Skeletal muscle tissue (tissue), 4 donors: Measurements from ENCODE around the gene CCDC39. TPM values are rescaled to one million over a fixed set of nuclear protein-coding genes. Genes with fewer than 3 reads are reported as not detected.
"Not testable (repeated sequence)": the region's sequence is repeated elsewhere in the genome, so short reads cannot be mapped to it uniquely, and the experiment has no call there.

Experiments used
- H3K27ac ChIP-seq: one replicate; pipeline ENCODE4 v1.7.0; 2013; ENCODE audit warnings: mild to moderate bottlenecking, low read depth, low read length, inconsistent platforms
- H3K27me3 ChIP-seq, 3 donors: one replicate each; pipeline ENCODE4 v1.7.0; 2013; ENCODE audit warnings: low read length in 3 of 3; ENCODE audit not compliant: control insufficient read depth in 3 of 3, insufficient read depth in 3 of 3
- H3K36me3 ChIP-seq, 3 donors: one replicate each; pipeline ENCODE4 v1.7.0; 2013; ENCODE audit warnings: low read length in 3 of 3; ENCODE audit not compliant: control insufficient read depth in 3 of 3, insufficient read depth in 3 of 3
- H3K4me1 ChIP-seq, 3 donors: one replicate each; pipeline ENCODE4 v1.7.0; 2013; ENCODE audit warnings: low read length in 3 of 3, mild to moderate bottlenecking in 3 of 3; ENCODE audit not compliant: control insufficient read depth in 3 of 3, insufficient read depth in 3 of 3
- H3K4me3 ChIP-seq, 3 donors: one replicate each; pipeline ENCODE4 v1.7.0; 2013; ENCODE audit warnings: low read length in 3 of 3
- H3K9ac ChIP-seq, 3 donors: one replicate each; pipeline ENCODE4 v1.7.0; 2013; ENCODE audit warnings: low read length in 3 of 3, mild to moderate bottlenecking in 3 of 3, moderate library complexity in 2 of 3, low read depth in 1 of 3
- H3K9me3 ChIP-seq, 3 donors: one replicate each; pipeline ENCODE4 v1.7.0; 2013; ENCODE audit warnings: low read length in 3 of 3; ENCODE audit not compliant: control insufficient read depth in 3 of 3
- total RNA-seq: library from RNA; depleted of rRNA; stranded (reverse); fragments of >200 nt; gene quantifications from one replicate; pipeline ENCODE4 v1.2.3, GENCODE V29; 2014
- donor health status: Osteomylitis.

The CCDC39 gene
- total RNA-seq, 1 donor from 2014 or later, result not detected

DNA sequence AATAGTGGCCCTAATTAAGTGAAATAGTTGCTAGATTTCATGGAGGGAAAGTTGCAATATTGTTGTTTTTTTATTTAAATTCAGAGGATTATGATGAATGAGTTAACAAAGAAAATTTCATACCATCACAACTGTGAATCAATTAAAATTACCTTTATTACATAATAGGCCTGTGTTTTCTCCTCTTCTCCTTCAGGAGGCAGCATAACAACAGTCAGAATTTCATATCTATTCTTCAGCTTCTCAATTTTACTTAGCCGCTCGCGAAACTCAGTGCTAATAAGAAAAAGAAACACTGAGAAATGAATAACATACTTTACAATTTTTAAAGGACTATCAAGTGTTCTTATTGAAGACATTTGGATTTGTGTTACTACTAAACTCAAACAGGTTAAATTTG is 48.0 kb downstream of the CCDC39 start:
- Histone ChIP-seq H3K9me3 (no peaks in the 10 kb centered on the region), H3K36me3 (peaks cover 0 to 6% (median 4%) of the 10 kb centered on the region in 3 donors), H3K4me3 (no peak overlapping the region), H3K9ac (no peak overlapping the region), H3K27me3 (no peaks in the 10 kb centered on the region), H3K4me1 (no peaks in the 10 kb centered on the region), H3K27ac (no peak overlapping the region)

DNA sequence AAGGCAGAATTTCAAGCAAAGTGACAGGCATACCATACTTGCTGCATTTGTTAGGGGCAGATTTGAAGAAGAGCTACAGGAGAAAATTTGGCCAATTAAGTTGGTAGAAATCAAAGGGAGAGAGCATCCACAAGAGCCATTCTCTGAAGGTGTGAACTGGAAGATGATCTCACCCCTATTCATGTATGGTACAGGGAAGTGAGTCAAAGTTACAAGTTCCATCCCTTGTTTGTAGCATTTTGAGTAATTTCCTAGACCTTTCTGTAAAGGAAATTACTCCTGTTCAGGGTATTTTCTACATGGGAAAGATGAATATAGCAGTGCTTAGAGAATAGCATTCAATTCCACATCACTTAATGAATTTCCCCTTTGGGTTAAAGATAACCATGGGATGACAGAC is 48.9 kb downstream of the CCDC39 start:
- H3K4me3 ChIP-seq, result no peak overlapping the region
- no peaks in the 10 kb centered on the region for H3K9me3 ChIP-seq
- H3K27ac ChIP-seq, result no peak overlapping the region
- no peaks in the 10 kb centered on the region for H3K27me3 ChIP-seq
- H3K36me3 ChIP-seq, result peaks cover 0 to 7% (median 4%) of the 10 kb centered on the region in 3 donors
- no peaks in the 10 kb centered on the region for H3K4me1 ChIP-seq
- no peak overlapping the region for H3K9ac ChIP-seq

DNA sequence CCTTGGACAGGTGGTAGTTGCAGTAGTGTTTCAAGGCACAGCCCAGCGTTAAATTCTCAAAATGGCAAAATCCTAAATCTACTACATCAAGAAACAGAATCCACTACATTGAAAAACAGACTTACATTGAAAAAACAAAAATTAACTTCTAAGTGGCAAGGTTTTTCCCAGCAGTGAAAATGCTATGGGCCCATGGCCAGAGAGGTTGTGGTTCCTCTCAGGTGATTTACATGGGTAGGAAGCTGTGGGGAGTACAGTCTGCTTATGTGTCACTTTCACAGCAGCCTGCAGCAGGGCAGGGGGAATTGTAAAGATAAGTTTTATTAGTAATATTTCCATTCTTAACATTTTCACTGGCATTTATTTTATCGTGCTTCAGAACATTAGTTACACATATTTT is 52.4 kb downstream of the CCDC39 start:
- peaks cover 0 to 7% (median 4%) of the 10 kb centered on the region in 3 donors for H3K36me3 ChIP-seq
- H3K27me3 ChIP-seq, result no peaks in the 10 kb centered on the region
- no peaks in the 10 kb centered on the region for H3K4me1 ChIP-seq
- H3K9me3 ChIP-seq, result no peaks in the 10 kb centered on the region
- H3K9ac ChIP-seq, result no peak overlapping the region
- H3K27ac ChIP-seq, result no peak overlapping the region
- H3K4me3 ChIP-seq, result no peak overlapping the region

DNA sequence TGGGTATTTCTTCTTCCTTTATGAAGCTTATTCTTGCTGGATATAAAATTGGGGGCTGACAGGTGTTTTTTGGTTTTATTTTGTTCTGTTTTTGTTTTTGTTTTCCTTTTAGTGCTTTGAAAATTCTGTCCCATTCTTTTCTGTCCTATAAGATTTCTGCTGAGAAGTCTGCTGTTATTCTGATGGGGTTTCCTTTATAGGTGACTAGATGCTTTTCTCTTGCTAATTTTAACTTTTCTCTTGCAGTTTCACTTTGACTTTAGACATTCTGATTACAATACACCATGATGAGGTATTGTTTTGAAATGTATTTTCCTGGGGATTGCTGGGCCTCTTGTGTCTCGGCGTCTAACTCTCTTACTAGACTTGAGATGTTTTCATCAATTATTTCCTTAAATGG is 54.6 kb downstream of the CCDC39 start:
- H3K9me3 ChIP-seq, result no peaks in the 10 kb centered on the region
- H3K4me3 ChIP-seq, result no peak overlapping the region
- H3K27me3 ChIP-seq, result no peaks in the 10 kb centered on the region
- no peak overlapping the region for H3K27ac ChIP-seq
- no peak overlapping the region for H3K9ac ChIP-seq
- H3K4me1 ChIP-seq, result no peaks in the 10 kb centered on the region
- peaks cover 0 to 7% (median 4%) of the 10 kb centered on the region in 3 donors for H3K36me3 ChIP-seq

DNA sequence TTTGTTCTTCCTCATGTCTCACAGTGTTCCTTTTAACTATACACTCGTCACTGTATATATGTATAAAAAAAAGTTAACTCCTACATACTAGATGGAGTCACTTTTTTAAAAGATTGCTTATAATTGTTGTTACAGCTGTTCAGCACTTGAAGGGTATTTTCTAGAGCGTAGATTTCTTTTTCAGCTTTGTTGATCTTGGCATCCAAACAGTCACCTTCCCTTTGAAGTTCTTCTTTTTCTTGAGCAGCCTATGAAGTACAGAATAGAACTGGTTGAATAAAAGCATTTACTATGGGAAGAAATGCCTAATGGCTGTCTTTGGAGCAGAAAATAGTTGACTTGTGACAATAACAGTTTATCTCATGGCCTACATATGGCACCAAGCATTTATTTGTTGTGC is 59.6 kb downstream of the CCDC39 start:
- H3K9ac ChIP-seq, result no peak overlapping the region
- no peaks in the 10 kb centered on the region for H3K4me1 ChIP-seq
- H3K27me3 ChIP-seq, result no peaks in the 10 kb centered on the region
- no peaks in the 10 kb centered on the region for H3K9me3 ChIP-seq
- H3K27ac ChIP-seq, result no peak overlapping the region
- no peak overlapping the region for H3K4me3 ChIP-seq
- no peaks in the 10 kb centered on the region for H3K36me3 ChIP-seq

DNA sequence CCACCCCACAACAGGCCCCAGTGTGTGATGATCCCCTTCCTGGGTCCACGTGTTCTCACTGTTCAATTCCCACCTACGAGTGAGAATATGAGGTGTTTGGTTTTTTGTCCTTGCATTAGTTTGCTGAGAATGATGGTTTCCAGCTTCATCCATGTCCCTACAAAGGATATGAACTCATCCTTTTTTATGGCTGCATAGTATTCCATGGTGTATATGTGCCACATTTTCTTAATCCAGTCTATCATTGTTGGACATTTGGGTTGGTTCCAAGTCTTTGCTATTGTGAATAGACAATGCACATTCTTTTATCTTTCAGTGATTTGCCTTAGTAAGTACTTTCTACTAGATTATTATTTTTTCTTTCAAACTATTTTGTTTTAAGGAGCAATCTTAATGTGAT is 60.7 kb downstream of the CCDC39 start:
- H3K4me3 ChIP-seq, H3K4me1 ChIP-seq, H3K27me3 ChIP-seq, H3K9me3 ChIP-seq, H3K9ac ChIP-seq, H3K36me3 ChIP-seq, H3K27ac ChIP-seq: not testable (repeated sequence)

DNA sequence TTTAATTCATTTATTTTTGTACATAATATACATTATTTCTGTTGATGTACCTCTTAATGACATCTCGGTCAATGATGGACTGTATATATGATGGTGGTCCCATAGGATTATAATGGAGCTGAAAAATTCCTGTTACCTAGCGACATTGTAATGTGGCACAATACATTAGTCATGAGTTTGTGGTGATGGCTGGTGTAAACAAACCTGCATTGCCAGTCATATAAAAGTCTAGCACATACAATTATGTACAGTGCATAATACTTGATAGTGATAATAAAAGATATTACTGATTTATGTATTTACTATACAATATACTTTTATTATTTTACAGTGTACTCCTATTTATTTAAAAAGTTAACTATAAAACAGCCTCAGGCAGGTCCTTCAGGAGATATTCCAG is 62.2 kb downstream of the CCDC39 start:
- H3K27me3 ChIP-seq, result no peaks in the 10 kb centered on the region
- no peak overlapping the region for H3K4me3 ChIP-seq
- H3K4me1 ChIP-seq, result no peaks in the 10 kb centered on the region
- H3K36me3 ChIP-seq, result peaks cover 6 to 11% (median 7%) of the 10 kb centered on the region in 3 donors
- no peak overlapping the region for H3K27ac ChIP-seq
- no peak overlapping the region for H3K9ac ChIP-seq
- no peaks in the 10 kb centered on the region for H3K9me3 ChIP-seq

DNA sequence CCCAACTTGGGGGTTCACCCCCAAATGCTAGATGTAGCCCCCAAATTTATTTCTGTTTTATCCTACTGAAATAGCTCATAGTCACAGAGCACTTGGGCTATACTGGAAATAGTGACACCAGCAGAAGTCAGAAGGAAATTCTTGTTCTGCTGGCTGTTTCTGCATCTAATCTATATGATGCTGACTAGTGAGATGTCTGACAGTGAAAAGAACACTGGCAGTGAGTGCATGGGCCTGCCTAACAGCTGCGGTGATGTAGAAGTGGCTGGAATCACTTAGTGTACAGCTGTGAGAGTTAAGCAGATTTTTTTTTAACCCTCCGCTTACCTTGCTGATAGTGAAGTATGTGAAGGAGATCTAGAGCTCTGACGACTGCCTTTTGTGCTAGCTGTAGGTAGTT is 63.3 kb downstream of the CCDC39 start:
- H3K9me3 ChIP-seq, result no peaks in the 10 kb centered on the region
- no peaks in the 10 kb centered on the region for H3K27me3 ChIP-seq
- no peaks in the 10 kb centered on the region for H3K4me1 ChIP-seq
- peaks cover 9 to 18% (median 15%) of the 10 kb centered on the region in 3 donors for H3K36me3 ChIP-seq
- no peak overlapping the region for H3K27ac ChIP-seq
- no peak overlapping the region for H3K4me3 ChIP-seq
- H3K9ac ChIP-seq, result no peak overlapping the region

DNA sequence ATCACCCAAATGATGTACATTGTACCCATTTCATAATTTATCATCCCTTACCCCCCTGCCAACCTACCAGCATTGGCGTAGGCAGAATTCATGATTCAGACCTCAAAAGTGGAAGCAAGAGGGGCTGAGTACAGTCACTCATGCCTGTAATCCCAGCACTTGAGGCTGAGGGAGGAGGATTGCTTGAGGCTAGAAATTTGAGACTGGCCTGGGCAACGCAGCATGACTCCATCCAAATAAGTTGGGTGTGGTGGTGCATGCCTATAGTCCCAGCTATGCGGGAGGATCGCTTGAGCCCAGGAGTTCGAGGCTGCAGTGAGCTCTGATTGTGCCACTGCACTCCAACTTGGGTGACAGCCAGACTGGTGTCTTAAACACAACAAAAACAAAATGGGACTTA is 66.9 kb downstream of the CCDC39 start:
- Histone ChIP-seq H3K27ac (no peak overlapping the region), H3K27me3 (no peaks in the 10 kb centered on the region), H3K36me3 (peaks cover 23 to 46% (median 33%) of the 10 kb centered on the region in 3 donors), H3K4me3 (no peak overlapping the region), H3K4me1 (no peaks in the 10 kb centered on the region), H3K9me3 (no peaks in the 10 kb centered on the region), H3K9ac (no peak overlapping the region)

DNA sequence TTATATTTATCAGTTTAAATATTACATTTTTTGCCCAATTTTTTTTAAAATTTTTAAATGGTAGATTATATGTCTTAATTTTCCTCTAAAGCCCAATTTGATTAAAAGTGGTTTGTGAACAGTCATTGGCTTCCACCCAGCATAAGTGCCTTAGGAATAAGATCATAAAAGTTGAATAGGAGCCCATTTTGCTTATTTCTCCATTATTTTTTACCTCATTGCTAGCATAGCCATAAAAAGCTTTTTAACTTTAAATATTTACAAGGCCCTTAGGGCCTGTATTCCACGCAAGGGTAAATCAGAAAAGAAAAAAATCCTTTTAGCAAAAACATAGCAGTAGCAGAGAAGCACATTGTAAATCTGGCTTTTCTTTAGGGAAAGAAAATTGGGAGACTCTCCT is 68.3 kb downstream of the CCDC39 start:
- Histone ChIP-seq H3K4me1 (no peaks in the 10 kb centered on the region), H3K27me3 (no peaks in the 10 kb centered on the region), H3K36me3 (peaks cover 23 to 59% (median 44%) of the 10 kb centered on the region in 3 donors), H3K9ac (no peak overlapping the region), H3K9me3 (no peaks in the 10 kb centered on the region), H3K4me3 (no peak overlapping the region), H3K27ac (no peak overlapping the region)
